Endothelial cell of umbilical vein (primary cell): Measurements from ENCODE around the gene SAPCD2. TPM values are rescaled to one million over a fixed set of nuclear protein-coding genes. Genes with fewer than 3 reads are reported as not detected.

Source experiments
- BruUV-seq: library from RNA; stranded (reverse); fragments of 400-500 nt; replicated peaks from 2 replicates; lab custom pipeline; 2021; lab: Mats Ljungman, UMichigan
- CTCF ChIA-PET: fragments of 300-600, 350-600 bp; sonication (Branson Sonifier 250); formaldehyde crosslinking; loops from one replicate; lab custom pipeline; 2021; ENCODE audit warnings: antibody characterized with exemption, inconsistent platforms; lab: Charles Lee
- POLR2A ChIA-PET: fragments of 300-600, 350-600 bp; sonication (Branson Sonifier 250); formaldehyde crosslinking; loops from one replicate; lab custom pipeline; 2021; ENCODE audit warnings: antibody characterized with exemption, inconsistent platforms; lab: Charles Lee
- DNase-seq: peaks from one replicate; pipeline ENCODE4 v3.0.0-alpha.2; 2011; ENCODE audit warnings: low read depth, low spot score
- FAIRE-seq: peaks from 2 replicates; lab custom pipeline; 2011; peaks lifted over from hg19 to GRCh38; lab: Jason Lieb, UNC
- H2AFZ ChIP-seq: 2 replicates; pipeline ENCODE4 v1.6.0; 2012; ENCODE audit warnings: low read depth, low read length, control low read depth, inconsistent platforms
- H3K27ac ChIP-seq: 2 replicates; pipeline ENCODE4 v1.5.1; 2011; ENCODE audit warnings: low read depth, mild to moderate bottlenecking, control low read depth, low read length, moderate library complexity; ENCODE audit not compliant: insufficient read depth
- H3K27me3 ChIP-seq, 2 experiments: 2 replicates each; pipeline versions ENCODE4 v1.6.0 to v1.6.1; 2011; ENCODE audit warnings: low read length in 2 of 2, mixed read lengths in 1 of 2; ENCODE audit not compliant: control insufficient read depth in 2 of 2, insufficient read depth in 2 of 2
- H3K36me3 ChIP-seq, 2 experiments: 2 replicates in 1 of 2; 3 replicates in 1 of 2; pipeline ENCODE4 v1.5.1; 2011; ENCODE audit warnings: low read length in 2 of 2, mild to moderate bottlenecking in 1 of 2, moderate library complexity in 1 of 2; ENCODE audit not compliant: control insufficient read depth in 2 of 2, insufficient read depth in 2 of 2; ENCODE audit errors: extremely low read depth in 1 of 2
- H3K4me1 ChIP-seq: 3 replicates; pipeline ENCODE4 v1.5.1; 2011; ENCODE audit warnings: mild to moderate bottlenecking, low read length; ENCODE audit not compliant: control insufficient read depth, insufficient read depth; ENCODE audit errors: extremely low read depth
- H3K4me2 ChIP-seq: 2 replicates; pipeline ENCODE4 v1.6.1; 2011; ENCODE audit warnings: low read length, control low read depth, mixed read lengths; ENCODE audit not compliant: insufficient read depth
- H3K4me3 ChIP-seq, 3 experiments: fragments of 200-600 bp in 1 of 3; sonication (generic), shearing (Covaris generic) in 1 of 3; replicated peaks in 1 of 3; 2 replicates each; pipeline ENCODE4 v1.5.1; 2011 to 2016; ENCODE audit warnings: control low read depth in 3 of 3, low read length in 3 of 3, mild to moderate bottlenecking in 2 of 3, inconsistent platforms in 1 of 3, low read depth in 1 of 3, moderate library complexity in 1 of 3; ENCODE audit not compliant: insufficient read depth in 1 of 3
- H3K79me2 ChIP-seq: 2 replicates; pipeline ENCODE4 v1.6.0; 2012; ENCODE audit warnings: low read length, inconsistent platforms; ENCODE audit not compliant: control insufficient read depth, insufficient read depth
- H3K9ac ChIP-seq: replicated peaks from 2 replicates; pipeline ENCODE3; 2011; ENCODE audit warnings: low read length, control low read depth; ENCODE audit not compliant: insufficient read depth; ENCODE audit errors: extremely low read depth
- H3K9me1 ChIP-seq: replicated peaks from 3 replicates; pipeline ENCODE4 v1.6.0; 2011; ENCODE audit warnings: mild to moderate bottlenecking, low read length; ENCODE audit not compliant: control insufficient read depth, insufficient read depth; ENCODE audit errors: extremely low read depth
- H3K9me3 ChIP-seq: replicated peaks from 2 replicates; pipeline ENCODE4 v1.5.1; 2012; ENCODE audit warnings: low read length, inconsistent platforms; ENCODE audit not compliant: control insufficient read depth, insufficient read depth
- H4K20me1 ChIP-seq: replicated peaks from 2 replicates; pipeline ENCODE3; 2011; ENCODE audit warnings: mild to moderate bottlenecking, low read length; ENCODE audit not compliant: control insufficient read depth, insufficient read depth; ENCODE audit errors: extremely low read depth
- EZH2 ChIP-seq: IDR thresholded peaks from 2 replicates; pipeline ENCODE4 v1.6.1; 2012; ENCODE audit warnings: borderline replicate concordance, low read depth, mild to moderate bottlenecking, moderate library complexity, low read length, inconsistent platforms; ENCODE audit not compliant: severe bottlenecking
- FOS ChIP-seq: IDR thresholded peaks from 2 replicates; pipeline ENCODE4 v1.6.1; 2011; ENCODE audit warnings: mild to moderate bottlenecking, low read length, moderate library complexity, borderline replicate concordance; ENCODE audit not compliant: insufficient read depth
- GATA2 ChIP-seq: IDR thresholded peaks from 2 replicates; pipeline ENCODE4 v1.7.0; 2011; ENCODE audit warnings: low read depth, mild to moderate bottlenecking, moderate library complexity, mixed read lengths, low read length; ENCODE audit not compliant: insufficient read length, insufficient read depth
- JUN ChIP-seq: IDR thresholded peaks from 2 replicates; pipeline ENCODE4 v1.6.1; 2011; ENCODE audit warnings: borderline replicate concordance, low read depth; ENCODE audit not compliant: insufficient read length, insufficient read depth
- MYC ChIP-seq: IDR thresholded peaks from one replicate; pipeline ENCODE4 v1.6.1; 2011; ENCODE audit warnings: mild to moderate bottlenecking, low read depth, low read length
- POLR2A ChIP-seq: IDR thresholded peaks from 2 replicates; pipeline ENCODE4 v1.6.1; 2012; ENCODE audit warnings: low read depth, mild to moderate bottlenecking, control low read depth, low read length
- POLR2AphosphoS5 ChIP-seq: IDR thresholded peaks from 2 replicates; pipeline ENCODE4 v1.6.1; 2012; ENCODE audit warnings: low read depth, mild to moderate bottlenecking, control low read depth, low read length, moderate library complexity; ENCODE audit not compliant: insufficient read depth
- dilution Hi-C: fragments of 300-500 bp; cut with MboI; formaldehyde crosslinking; loops from one replicate; pipeline ENCODE4 v1.15.0; 2019; ENCODE audit warnings: low sequenced_read_pairs; ENCODE audit not compliant: extremely low pct_ligation_motif_present
- intact Hi-C: fragments of 100-400 bp; cut with micrococcal nuclease; formaldehyde crosslinking; loops from one replicate; pipeline ENCODE4 v1.10.0; 2022
- polyA plus RNA-seq, 4 experiments: library from polyadenylated mRNA; depleted of rRNA in 3 of 4; stranded (reverse) in 3 of 4; unstranded in 1 of 4; fragments of >200 nt; gene quantifications; 2 replicates each; pipeline versions ENCODE4 v1.2.1 to v1.2.3, GENCODE V29; 2011 to 2012; ENCODE audit warnings: missing spikeins in 1 of 4
- total RNA-seq: library from RNA; stranded (reverse); gene quantifications from 2 replicates; pipeline ENCODE4 v1.2.3, GENCODE V29; 2021
- TF ChIP-seq, protein P1 (sequence below): IDR thresholded peaks from 2 replicates; pipeline ENCODE4 v1.6.1; 2011; ENCODE audit not compliant: insufficient read depth, insufficient read length
- TF ChIP-seq, protein P2 (sequence below), 2 donors: IDR thresholded peaks; 1 replicate in 1 of 2; 2 replicates in 1 of 2; pipeline ENCODE4 v1.5.1; 2011; ENCODE audit warnings: low read length in 2 of 2, mild to moderate bottlenecking in 2 of 2, moderate library complexity in 2 of 2, control low read depth in 1 of 2, inconsistent platforms in 1 of 2, low read depth in 1 of 2; ENCODE audit not compliant: insufficient read depth in 1 of 2; ENCODE audit errors: extremely low read depth in 1 of 2

The SAPCD2 gene
- total and polyA plus RNA-seq, 2 donors (not counting 3 experiments of a cell fraction or from before 2014, with no cell fraction given): 11.5 to 27.8 TPM

DNA sequence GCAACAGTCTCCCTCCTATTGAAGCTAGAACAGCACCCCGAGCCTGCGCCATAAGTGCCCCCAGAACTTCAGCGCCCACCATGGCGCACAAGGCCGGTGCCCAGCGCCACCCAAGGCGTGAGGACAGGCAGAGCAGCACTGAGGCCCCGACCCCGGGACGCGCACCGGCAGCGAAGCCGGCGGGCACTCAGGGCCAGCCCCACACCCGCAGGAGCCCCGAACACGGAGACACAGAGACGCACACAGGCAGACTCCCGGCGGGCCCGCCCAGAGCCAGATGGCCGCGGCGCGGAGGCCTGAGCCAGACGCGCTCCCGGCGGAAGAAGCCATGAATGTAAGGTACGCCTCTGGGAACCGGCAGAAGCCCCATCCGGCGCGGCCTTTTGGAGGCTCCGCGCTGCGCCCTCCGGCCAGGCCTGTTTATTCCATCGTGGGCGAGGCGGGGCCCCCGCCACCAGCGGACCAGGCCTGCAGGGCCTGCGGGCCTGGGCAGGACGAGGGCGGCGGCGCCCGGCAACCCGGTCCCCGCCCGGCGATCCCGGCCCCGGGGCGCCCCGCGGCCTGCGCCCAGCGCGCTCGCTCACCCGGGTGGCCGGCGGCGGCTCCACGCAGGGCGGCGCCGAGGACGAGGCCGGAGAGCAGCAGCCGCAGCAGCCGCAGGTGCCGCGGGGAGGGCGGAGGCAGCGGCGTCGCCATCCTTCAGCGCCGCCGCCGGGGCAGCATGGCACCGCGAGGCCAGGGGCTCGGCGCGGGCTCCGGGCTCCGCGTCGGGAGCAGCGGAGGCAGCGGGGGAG is 24.9 kb downstream of the SAPCD2 start:
- dilution Hi-C loops (no loop called here), intact Hi-C loops (loop anchor here (1.0 to 2.0 kb wide), 4 partner anchors 17 to 182 kb away; partner anchors contain the start of genes ABCA2, MAN1B1 and RNF224)

More for the DNA sequence above, 24.9 kb downstream of the SAPCD2 start:
- CTCF ChIA-PET: interaction anchor here (1.3 to 5.2 kb wide), 8 partner anchors 10 to 259 kb away, joined by 4 to 58 read pairs (median 11); no protein-coding TSS in a partner anchor
- Histone ChIP-seq H3K36me3 (peaks cover 0 to 2% of the 10 kb centered on the region in 2 experiments), H3K4me3 (peak overlapping the region; percentile 44 to 57 (median 54)), H2AFZ (peak overlapping the region; percentile 98), H3K9ac (peak overlapping the region; percentile 36), H3K79me2 (peaks cover 33% of the 10 kb centered on the region), H3K27ac (no peak overlapping the region), H3K4me2 (peak overlapping the region; percentile 56), H3K9me3 (no peaks in the 10 kb centered on the region), H3K27me3 (peaks cover 0 to 3% of the 10 kb centered on the region in 2 experiments), H3K4me1 (peaks cover 41% of the 10 kb centered on the region), H3K9me1 (no peaks in the 10 kb centered on the region), H4K20me1 (no peaks in the 10 kb centered on the region)
- FAIRE-seq (peak; percentile 63), DNase-seq (peak; percentile 40)
- no peak for TF ChIP-seq POLR2AphosphoS5
- no peak for TF ChIP-seq GATA2
- no peak for TF ChIP-seq JUN
- TF ChIP-seq POLR2A: no peak
- TF ChIP-seq, protein P1, sequence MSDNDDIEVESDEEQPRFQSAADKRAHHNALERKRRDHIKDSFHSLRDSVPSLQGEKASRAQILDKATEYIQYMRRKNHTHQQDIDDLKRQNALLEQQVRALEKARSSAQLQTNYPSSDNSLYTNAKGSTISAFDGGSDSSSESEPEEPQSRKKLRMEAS: no peak
- TF ChIP-seq FOS: no peak
- TF ChIP-seq EZH2: no peak
- TF ChIP-seq, protein P2, sequence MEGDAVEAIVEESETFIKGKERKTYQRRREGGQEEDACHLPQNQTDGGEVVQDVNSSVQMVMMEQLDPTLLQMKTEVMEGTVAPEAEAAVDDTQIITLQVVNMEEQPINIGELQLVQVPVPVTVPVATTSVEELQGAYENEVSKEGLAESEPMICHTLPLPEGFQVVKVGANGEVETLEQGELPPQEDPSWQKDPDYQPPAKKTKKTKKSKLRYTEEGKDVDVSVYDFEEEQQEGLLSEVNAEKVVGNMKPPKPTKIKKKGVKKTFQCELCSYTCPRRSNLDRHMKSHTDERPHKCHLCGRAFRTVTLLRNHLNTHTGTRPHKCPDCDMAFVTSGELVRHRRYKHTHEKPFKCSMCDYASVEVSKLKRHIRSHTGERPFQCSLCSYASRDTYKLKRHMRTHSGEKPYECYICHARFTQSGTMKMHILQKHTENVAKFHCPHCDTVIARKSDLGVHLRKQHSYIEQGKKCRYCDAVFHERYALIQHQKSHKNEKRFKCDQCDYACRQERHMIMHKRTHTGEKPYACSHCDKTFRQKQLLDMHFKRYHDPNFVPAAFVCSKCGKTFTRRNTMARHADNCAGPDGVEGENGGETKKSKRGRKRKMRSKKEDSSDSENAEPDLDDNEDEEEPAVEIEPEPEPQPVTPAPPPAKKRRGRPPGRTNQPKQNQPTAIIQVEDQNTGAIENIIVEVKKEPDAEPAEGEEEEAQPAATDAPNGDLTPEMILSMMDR (IDR thresholded peaks at IDR 0.05; ENCODE audit: extremely low read depth in 1 of 2, insufficient read depth in 1 of 2, low read depth in 1 of 2, low read length in 2 of 2): no peak
- no peak for TF ChIP-seq MYC
- BruUV-seq: no TSS peak
- POLR2A ChIA-PET: no interaction called here
